ENCODE data around the gene DNPH1.

GRCh38 chr6:43215066-43215465 is 14.2 kb downstream of the DNPH1 start:
- TF ChIP-seq CTCF (IDR thresholded peaks at IDR 0.05) (no peak), POLR2A (IDR thresholded peaks at IDR 0.05) (no peak)
